GM06990 (cell line): ENCODE data around the gene TNK2.
"Not testable (repeated sequence)": the region's sequence is repeated elsewhere in the genome, so short reads cannot be mapped to it uniquely, and the experiment has no call there.

Experiments used
- DNase-seq: peaks from one replicate; pipeline ENCODE4 v3.0.0-alpha.2; 2011; ENCODE audit not compliant: insufficient read length; ENCODE audit errors: extremely low read depth
- H3K27me3 ChIP-seq: replicated peaks from 2 replicates; pipeline ENCODE4 v1.6.0; 2011; ENCODE audit warnings: low read length; ENCODE audit not compliant: control insufficient read depth, insufficient read depth
- H3K36me3 ChIP-seq: 2 replicates; pipeline ENCODE4 v1.5.1; 2011; ENCODE audit warnings: low read length; ENCODE audit not compliant: control insufficient read depth, insufficient read depth
- H3K4me3 ChIP-seq: replicated peaks from 2 replicates; pipeline ENCODE4 v1.5.1; 2011; ENCODE audit warnings: low read depth, mild to moderate bottlenecking, control low read depth, low read length
- TF ChIP-seq, protein P1 (sequence below): IDR thresholded peaks from 2 replicates; pipeline ENCODE4 v1.5.1; 2011; ENCODE audit warnings: low read length, control low read depth, mild to moderate bottlenecking, inconsistent platforms; ENCODE audit not compliant: insufficient read depth, poor library complexity, severe bottlenecking

The TNK2 gene

DNA sequence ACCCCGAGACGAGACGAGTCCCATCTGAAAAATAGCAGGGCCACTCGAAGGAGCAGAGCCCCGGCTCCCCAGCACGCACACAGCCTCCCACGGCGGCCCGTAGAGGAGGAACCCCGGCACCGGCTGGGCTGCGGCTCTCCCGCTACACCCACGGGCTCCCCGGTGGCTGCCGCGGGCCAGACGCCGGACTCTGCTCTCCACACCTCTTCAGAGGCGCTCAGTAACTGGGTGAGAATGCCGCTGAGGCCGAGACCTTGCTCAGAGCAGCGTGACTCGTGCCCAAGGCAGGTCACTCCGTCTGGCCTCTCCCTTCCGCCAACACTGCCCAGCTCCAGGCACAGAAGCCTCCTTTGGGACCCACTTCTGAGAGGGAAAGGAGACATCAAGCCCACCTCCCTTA is 34.4 kb downstream of the TNK2 start:
- Histone ChIP-seq H3K36me3 (peaks cover 9% of the 10 kb centered on the region), H3K4me3 (no peak overlapping the region), H3K27me3 (no peaks in the 10 kb centered on the region)
- DNase-seq = no peak
- TF ChIP-seq, protein P1, sequence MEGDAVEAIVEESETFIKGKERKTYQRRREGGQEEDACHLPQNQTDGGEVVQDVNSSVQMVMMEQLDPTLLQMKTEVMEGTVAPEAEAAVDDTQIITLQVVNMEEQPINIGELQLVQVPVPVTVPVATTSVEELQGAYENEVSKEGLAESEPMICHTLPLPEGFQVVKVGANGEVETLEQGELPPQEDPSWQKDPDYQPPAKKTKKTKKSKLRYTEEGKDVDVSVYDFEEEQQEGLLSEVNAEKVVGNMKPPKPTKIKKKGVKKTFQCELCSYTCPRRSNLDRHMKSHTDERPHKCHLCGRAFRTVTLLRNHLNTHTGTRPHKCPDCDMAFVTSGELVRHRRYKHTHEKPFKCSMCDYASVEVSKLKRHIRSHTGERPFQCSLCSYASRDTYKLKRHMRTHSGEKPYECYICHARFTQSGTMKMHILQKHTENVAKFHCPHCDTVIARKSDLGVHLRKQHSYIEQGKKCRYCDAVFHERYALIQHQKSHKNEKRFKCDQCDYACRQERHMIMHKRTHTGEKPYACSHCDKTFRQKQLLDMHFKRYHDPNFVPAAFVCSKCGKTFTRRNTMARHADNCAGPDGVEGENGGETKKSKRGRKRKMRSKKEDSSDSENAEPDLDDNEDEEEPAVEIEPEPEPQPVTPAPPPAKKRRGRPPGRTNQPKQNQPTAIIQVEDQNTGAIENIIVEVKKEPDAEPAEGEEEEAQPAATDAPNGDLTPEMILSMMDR = no peak

DNA sequence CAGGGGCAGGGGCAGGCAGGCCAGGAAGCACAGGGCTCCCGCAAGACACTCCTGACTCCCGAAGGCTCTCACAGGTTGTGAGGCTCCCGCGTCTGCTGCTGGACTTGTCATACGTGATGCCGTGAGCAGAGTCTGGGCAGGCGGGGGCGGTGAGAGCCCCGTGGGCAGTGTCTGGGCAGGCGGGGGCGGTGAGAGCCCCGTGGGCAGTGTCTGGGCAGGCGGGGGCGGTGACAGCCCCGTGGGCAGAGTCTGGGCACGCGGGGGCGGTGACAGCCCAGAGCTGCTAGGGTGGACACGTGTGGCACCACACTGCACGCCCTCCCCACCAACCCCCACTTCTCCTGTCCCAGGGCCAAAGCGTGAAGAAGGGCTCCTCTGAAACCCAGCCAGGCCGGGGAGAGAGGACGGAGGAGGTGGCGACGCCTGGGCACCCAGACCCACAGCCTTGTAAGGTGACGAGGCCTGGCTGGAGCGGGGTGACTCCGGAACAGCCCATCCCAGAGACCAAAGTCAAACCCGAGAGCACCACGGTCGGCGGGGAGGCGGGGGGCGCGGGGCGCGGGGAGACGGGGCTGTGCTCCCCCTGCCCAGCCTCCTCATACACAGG is 35.0 kb downstream of the TNK2 start:
- H3K4me3 ChIP-seq = no peak overlapping the region
- DNase-seq = no peak
- TF ChIP-seq, protein P1 = no peak
- no peaks in the 10 kb centered on the region for H3K27me3 ChIP-seq
- H3K36me3 ChIP-seq = peaks cover 11% of the 10 kb centered on the region

DNA sequence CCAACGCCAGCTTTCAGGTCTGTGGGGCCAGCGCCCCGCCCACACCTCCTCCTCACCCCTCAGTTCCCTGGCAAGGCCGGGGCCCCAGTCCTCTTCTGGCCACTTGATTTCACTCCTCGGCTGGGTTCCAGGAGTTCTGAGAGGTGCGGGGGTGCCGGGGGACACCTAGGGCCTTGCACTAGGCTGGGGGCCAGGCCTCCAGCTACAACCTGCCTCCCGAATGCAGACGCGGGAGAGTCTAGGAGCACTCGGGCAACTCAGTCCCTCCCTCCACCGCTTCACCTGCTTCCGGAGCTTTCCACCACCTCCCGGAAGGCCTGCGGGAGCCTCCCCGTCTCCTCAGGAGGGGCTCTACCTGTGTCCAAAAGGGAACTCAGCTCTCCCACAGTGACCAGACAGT is 35.6 kb downstream of the TNK2 start:
- TF ChIP-seq, protein P1 = no peak
- Histone ChIP-seq H3K27me3 (no peaks in the 10 kb centered on the region), H3K36me3 (peaks cover 8% of the 10 kb centered on the region), H3K4me3 (no peak overlapping the region)
- DNase-seq = no peak

DNA sequence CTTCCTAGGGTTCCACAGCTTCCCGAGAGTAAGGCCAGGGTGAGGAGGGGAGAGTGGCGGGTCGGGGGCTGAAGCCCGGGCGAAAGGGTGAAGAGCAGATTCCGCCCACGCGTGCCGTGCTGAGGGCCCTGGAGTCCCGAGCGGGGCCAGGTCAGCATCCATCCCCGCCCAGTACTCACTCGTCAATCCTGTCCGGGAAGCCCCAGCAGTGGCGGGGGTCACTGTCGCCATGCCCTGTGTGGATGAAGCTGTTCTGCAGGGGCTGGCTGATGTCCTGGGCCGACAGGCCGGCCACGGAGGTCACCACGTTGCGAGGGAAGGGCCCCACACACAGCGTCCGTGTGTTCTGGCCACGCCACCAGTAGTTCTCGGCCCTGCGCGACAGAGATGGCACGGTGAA is 36.3 kb downstream of the TNK2 start:
- Histone ChIP-seq H3K36me3 (peaks cover 8% of the 10 kb centered on the region), H3K4me3 (no peak overlapping the region), H3K27me3 (no peaks in the 10 kb centered on the region)
- TF ChIP-seq, protein P1 = no peak
- no peak for DNase-seq

DNA sequence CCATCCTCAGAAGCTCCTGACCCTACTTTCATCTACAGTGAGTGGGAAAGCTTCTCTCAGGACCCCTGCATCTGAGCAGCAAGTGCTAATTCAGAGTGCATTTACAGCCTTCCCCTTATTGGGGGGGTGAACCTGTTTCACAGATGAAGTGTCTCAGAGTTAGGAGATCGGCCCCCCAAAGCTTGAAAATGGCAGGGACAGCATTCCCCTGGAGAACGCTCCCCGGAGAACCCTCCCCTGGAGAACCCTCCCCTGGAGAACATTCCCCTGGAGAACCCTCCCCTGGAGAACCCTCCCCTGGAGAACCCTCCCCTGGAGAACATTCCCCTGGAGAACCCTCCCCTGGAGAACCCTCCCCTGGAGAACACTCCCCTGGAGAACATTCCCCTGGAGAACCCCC is 36.7 kb downstream of the TNK2 start:
- not testable (repeated sequence) for DNase-seq, H3K4me3 ChIP-seq, H3K36me3 ChIP-seq, H3K27me3 ChIP-seq

DNA sequence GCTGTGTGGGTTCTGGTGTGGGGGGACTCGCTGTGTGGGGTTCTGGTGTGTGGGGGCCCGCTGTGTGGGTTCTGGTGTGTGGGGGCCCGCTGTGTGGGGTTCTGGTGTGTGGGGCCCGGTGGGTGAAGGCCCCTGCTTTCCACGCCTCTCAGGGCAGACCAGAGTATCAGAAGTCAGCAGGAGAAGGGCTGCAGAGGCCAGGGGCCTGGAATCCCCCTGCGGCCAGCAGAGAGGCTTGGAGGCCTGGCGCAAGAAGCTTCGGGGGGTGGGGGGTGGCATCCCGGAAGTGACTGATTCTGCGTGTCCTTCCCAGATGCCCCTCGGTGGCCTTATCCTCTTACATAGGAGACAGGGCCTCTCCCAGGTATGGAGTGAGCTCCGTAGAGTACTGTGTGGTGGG is 37.4 kb downstream of the TNK2 start:
- DNase-seq = no peak
- H3K4me3 ChIP-seq = no peak overlapping the region
- peaks cover 7% of the 10 kb centered on the region for H3K36me3 ChIP-seq
- H3K27me3 ChIP-seq = no peaks in the 10 kb centered on the region
- TF ChIP-seq, protein P1 = no peak
